Fibroblast of skin of left biceps (primary cell): ENCODE data around the gene ACOX3.
"Not testable (repeated sequence)": the region's sequence is repeated elsewhere in the genome, so short reads cannot be mapped to it uniquely, and the experiment has no call there.

ENCODE experiments used
- DNase-seq, 2 experiments: peaks; one replicate each; pipeline ENCODE4 v3.0.0-alpha.2; 2013; ENCODE audit warnings: low read depth in 2 of 2

ACOX3 gene

DNA sequence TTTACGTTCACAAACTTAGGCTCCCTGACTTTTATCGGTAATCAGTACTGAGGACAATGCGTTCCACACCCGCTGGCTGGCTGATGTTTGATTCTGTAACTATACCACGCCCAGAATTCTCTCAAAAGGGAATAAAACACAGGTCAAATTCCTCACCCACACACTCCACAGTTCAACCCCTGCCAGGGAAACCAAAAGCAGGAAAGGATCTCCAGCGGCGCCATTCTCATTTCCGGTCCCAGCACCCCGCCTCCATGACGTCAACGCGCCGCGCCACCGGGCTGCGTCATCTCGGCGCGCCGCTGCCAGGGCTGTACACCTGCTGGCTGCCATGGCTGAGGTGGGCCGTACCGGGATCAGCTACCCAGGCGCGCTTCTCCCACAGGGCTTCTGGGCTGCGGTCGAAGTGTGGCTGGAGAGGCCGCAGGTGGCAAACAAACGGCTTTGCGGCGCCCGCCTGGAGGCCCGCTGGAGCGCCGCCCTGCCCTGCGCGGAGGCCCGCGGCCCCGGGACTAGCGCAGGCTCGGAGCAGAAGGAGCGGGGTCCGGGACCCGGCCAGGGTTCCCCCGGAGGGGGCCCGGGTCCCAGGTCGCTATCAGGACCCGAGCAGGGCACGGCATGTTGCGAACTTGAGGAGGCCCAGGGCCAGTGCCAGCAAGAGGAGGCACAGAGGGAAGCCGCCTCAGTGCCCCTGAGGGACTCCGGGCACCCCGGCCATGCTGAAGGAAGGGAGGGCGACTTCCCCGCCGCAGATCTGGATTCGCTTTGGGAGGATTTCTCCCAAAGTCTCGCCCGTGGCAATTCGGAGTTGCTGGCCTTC is at the start of gene ACOX3, which contains the start of gene TRMT44:
ACOX3 (minus strand) TSS at position 232 of the 820 bp plus-strand sequence. CDS start 24,202 bp downstream, outside the sequence.
TRMT44 (plus strand) TSS at position 286 of the 820 bp plus-strand sequence; CDS start at position 332, 46 bp downstream.
- peak; percentile 64 to 76 for DNase-seq

DNA sequence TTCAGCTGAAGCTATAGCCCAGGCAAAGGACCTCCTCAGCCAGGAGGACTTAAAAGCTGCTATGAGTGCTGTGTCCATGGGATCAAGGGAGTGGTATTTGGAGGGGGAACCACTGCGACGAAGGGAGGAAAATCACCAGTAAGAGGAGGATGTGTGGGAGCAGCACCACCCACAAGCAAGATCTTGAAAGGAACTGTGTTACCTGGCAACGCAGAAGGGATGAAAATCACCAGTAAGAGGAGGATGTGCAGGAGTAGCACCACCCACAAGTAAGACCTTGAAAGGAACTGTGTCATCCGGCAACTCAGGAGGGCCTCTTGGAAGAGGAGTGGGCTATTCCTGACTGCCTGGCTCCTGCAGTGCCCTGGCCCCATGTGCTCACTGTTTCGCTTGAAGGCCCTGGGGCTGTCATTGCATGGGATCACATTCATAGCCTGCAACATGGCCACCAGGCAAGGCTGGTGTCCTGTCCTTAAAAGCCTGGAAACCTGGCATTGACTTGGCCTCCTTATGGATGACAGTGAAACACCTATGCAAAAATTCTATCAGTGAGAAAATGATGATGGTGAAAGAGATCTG is 48.4 kb upstream of the ACOX3 start:
- DNase-seq = no peak

DNA sequence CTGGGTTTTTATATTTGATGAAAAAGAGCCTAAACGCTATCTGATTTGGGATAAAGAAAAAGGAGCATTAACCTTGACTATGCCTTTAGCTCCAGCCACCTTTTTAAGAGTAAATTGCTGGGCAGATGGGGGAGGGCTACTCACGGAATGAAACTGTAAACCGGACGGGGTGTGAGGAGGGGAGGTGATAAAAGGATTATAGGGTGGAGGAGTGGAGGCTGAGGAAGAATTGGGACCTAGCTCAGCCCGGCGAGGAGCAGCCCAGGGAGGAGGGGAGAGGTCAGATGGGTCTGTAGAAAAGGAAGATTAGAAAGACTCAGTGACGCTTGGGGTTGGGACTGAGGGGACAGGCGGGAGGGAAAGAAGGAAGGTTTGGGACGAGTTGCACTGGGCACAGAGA is 46.1 kb upstream of the ACOX3 start:
- not testable (repeated sequence) for DNase-seq

DNA sequence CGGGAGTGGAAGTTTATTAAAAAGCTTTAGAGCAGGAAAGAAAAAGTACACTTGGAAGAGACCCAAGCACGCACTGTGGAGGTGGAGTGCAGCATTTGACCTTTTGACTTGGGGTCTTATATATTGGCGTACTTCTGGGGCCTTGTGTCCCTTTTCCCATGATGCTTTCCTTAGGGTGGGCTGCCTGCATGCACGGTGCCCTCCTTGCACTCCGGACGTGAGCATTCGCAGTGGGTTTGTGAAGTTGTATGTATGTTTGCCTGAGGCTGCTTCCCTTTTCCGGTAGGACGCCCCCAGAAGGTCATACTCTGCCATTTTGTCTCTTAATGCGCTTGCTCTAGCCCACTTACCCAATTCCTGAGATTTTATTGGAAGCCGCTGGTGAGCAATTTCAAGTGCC is 39.7 kb upstream of the ACOX3 start:
- DNase-seq = no peak

DNA sequence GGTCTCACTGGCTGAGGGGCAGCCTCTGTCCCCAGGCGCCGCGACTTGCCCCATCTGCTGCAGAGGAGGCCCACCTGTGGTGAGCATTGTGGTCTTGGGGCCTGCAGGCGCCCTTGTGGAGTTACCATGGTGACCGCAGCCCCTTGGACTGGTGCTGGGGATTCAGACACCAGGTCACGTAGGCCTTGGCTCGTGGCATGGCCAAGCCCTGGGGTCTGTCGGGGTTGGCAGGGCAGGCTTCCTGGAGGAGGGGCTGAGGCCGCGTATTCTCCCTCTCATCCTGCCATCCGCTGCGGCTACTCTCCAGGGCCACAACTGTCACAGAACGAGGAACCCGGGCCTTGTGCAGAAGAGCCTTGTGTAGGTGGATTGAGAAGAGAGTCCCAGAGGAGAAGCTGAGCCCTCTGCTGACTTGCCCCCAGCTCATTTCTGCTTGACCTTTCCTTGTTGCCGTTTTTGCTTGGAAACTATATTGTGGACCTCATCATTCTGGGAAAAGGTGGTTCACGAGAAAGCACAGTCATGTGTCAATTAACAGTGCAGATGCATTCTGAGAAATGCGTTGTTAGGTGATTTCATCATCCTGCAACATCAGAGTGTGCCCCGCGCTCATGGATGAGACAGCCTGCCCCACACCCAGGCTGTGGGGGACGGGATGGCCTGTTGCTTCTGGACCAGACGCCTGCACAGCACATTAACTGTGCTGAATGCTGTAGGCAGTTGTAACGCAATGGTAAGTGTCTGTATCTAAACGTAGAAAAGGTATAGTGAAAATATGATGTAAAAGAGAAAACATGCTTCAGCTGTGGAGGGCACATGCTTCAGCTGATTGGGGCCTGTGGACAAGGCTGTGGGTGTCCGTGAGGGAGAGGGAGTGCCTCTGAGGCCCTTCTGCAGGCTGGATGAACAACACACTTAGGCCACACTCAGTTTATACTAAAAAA is 38.5 kb upstream of the ACOX3 start:
- peak in 1 of 2 experiments; percentile 6 for DNase-seq

DNA sequence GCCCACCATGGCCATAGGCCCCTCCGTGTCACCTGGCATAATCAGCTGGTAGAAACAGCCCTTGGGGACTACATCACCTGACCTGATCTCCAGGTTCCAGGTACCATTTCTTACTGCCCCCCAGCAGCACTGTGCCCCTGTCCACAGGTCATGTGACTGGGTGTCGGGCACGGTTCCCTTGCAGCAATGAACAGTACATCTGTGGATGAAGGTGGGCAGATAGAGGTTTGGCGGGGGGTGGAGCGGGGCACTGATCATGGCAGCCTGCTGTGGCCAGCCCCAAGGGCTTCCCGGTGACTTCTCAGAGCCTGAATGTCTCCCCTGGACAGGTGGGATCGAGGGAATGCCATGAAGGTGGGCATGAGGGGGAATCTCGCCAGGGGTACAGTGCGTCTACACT is 37.8 kb upstream of the ACOX3 start:
- DNase-seq = no peak

DNA sequence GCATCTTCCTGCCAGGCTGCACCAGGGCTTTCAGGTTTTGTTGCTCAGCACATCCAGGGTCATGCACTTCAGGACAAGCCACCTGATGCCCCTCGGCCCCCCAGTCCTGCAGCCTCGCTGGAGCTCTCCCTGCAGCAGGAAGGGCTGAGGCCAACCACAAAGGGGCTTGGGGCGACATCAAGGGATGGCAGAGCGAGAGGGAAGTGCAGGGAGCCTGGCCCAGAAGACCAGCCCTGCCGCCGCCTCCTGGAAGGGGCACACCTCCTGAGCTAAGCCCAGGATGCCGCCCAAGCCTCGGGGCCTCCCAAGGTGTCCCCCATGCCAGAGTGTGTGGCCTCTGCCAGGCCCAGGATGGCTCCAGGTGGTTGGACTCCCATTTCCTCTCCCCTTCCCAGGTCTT is 37.2 kb upstream of the ACOX3 start:
- no peak for DNase-seq

DNA sequence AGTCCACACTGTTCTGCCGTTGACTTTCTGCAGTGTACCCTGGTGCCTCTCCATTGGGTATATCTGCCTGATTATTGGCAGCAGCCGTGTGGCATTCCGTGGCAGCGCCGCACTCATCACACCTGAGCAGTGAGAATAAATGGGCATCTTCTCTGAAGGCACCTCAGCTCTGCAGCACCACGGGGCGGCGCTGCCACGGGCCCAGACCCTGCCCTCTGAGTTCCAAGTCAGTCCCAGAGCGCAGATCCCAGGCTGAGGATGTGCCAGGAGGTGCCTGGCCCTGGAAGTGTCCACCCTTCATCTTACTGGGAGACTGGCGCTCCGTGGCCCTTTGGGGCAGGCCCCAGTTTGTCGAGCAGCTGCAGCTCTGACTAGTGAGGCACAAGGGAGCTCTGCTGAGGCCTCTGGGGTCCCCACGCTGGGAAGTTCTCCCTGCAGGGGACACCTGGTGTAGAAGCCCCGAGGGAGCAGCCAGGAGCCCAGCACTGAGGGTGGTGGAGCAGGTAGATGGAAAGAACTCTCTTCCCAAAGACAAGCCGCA is 36.6 kb upstream of the ACOX3 start:
- DNase-seq = no peak

DNA sequence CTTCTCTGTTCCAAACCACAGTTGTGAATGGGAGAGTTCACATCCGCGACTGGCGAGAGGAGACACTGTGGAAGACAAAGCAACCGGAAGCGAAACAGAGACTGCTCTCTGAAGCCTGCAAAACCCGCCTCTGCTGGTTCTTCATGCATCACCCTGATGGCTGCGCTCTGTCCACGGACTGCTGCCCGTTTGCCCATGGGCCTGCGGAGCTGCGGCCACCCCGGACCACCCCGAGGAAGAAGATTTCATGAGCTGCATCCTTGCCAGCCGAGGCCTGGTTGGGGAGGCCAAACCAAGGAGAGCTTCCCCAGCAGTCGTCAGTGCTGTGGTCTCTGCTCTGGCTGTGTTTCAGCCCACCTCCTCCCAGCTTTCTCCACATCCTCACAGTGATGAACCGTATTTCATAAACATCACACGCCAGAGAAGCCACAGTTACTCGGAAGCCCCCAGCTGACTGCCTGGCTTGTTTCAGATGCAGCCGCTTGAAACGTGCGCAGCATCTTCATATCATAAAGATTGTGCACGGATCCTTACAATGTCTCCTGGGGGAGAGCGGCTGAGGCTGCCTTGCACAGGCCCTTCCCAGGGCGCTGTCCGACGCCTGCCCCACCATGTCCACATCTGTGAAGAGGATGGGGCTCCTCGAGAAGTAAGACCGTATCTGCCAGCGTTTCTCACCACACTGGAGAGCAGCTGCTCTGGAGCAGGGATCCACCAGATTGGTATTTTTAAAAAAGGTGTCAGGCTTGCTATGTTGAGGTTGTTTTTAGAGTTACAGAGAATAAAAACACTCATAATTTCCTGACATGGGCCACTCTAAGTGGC is 35.4 kb upstream of the ACOX3 start:
- no peak for DNase-seq

DNA sequence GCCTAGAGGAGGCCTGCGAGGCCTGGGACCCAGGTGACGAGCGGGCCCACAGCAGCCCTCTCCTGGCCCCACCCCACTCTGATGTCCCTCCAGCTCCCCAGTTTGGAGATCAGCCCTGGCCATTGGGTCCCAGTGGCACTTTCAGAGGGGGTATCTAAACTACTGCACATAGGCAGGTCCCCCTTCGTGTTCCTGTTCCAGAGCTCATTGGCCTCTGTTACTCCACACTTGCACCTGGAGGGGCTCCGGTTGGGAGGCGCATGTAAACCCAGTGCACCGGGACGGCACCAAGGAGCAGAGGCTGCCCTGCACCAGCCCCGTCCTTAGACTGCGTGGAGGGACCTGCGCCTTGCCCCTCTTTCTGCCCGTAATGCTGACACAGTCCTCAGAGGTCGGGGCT is 34.3 kb upstream of the ACOX3 start:
- no peak for DNase-seq

DNA sequence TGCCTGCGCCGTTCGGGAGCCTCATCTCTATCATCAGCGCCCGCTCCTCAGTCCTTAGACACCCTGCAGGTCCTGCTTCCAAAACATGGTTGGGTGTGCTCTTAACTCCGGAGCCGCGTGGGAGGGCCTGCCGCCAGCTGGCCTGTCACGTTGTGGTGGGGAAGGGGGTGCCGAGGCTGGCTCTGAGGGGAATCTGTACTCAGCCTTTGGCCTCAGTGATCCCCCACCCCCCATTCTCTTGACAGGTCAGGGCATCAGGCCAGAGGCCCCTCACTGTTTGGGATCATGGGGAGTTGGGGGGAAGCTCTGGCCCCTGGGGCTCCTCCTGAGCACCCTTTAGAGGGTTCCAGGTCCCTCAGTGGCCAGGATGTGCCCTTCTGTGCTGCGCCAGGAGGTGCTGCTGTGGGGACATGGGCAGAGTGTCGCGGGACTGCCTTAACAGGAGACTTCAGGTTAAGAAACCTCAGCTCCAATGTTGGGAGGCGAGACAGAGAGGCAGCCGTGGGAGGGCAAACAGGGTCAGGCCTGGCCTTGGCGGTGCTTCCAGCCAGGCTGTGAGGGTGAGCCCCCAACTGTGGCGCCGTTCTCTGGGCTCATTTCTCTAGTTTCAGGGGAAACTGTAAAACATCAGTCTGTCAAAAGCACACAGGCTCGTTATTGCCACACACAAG is 33.5 kb upstream of the ACOX3 start:
- no peak for DNase-seq

DNA sequence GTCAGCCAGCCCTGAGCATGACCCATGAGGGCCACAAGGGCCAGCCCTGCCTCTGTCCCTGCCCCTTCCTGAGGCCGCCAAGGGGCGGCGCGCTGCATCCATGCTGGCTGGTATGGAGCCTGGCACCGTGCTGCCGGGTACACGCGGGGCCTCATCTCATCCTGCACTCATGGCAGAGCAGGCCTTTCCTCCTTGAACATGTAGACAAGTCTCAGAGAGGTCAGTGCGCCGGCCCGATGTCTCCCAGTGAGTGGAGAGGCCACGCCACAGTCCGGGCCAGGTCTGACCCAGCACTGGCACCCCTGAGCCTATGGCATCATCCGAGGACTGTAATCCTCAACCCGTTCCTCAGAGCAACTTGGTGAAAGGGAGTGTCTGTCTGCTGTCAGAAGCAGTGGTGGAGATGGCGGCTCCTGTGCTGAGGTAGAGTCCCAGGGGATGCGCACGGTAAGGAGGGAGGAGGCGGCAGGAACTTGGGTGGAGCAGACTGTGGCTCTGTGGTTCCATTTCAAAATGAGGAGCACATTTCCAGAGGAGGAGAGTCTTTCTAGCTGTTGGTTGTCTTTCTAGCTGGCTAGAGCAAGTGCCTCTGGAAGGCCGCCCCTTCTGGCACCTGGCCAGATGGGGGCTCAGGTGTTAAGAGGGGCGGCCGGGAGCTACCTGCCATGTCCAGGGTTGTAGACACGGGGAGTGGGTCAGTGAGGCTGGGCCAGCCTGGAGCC is 32.8 kb upstream of the ACOX3 start:
- no peak for DNase-seq

DNA sequence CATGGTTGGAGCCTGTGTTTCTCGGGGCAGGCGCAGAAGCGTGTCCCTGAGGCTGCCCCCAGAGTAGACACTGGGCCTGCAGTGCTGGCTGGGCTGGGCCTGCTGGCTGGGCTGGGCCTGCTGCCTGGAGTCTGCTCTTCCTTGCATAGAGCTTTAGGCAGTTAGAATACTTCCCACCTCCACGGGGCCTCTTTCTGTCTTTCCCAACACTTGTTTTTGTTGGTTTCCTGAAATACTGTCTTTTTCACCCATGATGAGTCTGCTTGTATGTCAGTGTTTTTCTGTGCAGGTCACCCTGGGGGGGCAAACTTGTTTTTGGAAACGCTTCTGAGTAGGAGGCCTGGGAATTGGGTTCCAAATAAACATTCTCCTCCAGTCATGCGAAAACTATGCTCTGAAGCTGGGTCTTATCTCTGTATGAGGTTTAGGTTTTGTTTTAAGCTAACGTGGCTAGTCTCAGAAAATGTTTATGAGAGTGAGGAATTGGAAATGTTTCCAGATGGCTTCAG is 32.2 kb upstream of the ACOX3 start:
- peak; percentile 75 to 77 for DNase-seq

DNA sequence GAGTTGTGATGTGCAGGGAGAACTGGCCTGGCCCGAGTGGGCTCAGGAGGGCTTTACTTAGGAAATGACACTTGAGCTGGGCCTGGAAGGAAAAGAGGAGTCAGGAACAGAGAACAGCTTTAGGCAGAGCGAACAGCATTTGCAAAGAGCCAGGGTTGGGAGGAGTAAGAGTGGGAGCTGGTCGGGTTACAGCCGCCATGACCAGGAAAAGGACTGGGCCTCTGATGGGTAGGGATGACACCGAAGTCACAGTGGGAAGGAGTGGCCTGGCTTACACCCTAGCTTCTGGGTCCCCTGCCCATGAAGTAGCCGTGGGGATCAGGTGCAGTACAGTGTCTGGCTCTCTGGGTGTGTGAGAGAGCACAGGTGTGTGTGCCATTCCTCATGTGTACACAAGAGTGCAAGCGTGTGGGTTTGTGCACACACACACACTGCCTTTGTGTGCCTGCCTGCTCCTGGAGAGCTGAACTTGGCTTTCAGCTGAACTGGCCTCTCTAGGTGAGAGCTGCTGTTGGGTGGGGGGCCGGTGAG is 31.7 kb upstream of the ACOX3 start:
- no peak for DNase-seq

DNA sequence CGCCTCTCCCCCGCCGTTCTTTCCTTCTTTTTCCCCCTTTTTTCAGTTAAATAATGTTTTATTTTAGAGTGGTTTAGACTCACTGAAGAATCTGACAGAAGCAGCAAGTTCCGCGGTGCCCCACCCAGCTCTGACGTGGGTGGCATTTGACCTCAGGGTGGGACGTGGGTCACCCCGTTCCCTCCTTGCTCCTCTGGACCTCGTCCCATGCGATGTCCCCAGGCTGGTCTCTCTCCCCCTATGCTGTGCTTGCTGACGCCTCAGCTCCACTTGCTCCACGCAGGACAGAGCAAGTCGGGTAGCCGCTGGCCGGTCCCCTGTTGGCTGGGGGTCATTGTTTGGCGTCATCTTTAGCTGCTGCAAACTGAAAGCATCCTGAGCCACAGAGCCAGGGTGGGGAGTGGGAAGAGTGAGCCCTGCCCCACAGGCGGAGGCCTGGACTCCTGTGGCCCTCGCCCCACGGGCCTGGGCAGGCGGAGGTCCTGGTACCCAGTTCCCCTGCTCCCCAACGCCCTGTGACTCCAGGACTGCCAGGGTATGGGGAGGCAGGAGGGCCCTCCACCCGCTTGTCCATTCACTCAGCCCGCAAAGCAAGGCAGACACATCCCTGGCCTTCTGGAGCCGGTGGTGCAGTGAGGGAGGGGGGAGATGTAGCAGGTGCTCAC is 30.8 kb upstream of the ACOX3 start:
- no peak for DNase-seq

DNA sequence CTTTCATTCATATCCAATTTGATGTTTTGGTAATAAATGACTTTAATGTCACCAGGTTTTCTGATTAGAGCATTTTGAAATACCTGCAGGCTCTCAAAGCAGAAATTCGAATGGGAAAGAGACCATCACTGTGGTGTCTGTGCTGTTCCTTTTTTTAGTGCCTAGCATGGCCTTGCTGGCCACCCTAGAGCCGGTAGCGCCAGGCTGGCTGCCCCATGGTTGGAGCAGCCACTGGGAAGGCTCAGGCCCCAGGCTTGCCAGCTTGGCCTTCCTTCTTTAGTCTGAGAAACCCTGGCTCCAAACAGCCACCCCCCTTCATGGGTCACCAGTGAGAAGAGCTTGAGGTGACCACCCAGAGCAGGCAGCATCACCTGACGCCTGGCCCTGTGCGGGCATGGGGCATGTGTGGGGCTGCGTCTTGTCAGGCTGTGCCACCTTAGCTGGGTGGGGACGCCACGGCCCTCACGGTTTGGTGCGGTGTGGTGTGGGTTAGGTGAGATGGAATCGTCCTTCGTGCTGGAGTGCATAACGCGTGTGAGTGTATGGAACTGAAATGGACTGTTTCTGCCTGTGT is 30.0 kb upstream of the ACOX3 start:
- no peak for DNase-seq

DNA sequence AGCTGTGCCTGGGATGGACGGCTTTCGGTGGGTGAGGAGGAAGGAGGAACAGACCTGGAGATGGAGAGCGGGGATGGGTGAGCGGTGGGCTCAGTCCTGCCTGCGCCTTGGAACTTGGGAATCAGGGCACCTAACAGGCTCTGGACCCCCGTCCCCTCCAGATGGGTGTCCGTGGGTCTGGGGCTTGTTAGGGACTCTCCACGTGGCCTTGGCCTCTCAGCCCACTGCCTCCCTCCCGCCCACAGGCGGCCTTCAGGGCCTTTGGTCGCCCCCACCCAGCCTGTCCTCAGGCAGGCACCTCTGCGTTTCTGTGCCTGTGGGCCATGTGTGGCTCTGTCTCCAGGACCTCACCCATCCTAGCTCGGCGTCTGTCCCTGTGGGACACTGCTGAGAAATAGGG is 29.0 kb upstream of the ACOX3 start:
- DNase-seq = no peak
